Lower leg skin (tissue), 3 donors: Measurements from ENCODE around the gene ZNF853.

ENCODE experiments used
- POLR2A ChIP-seq, 2 donors: fragments of 450-650 bp; IDR thresholded peaks; one replicate each; pipeline ENCODE4 v1.6.1; 2016 to 2017; ENCODE audit warnings: antibody characterized with exemption in 2 of 2, mild to moderate bottlenecking in 1 of 2, moderate library complexity in 1 of 2
- TF ChIP-seq, protein P1 (sequence below), 3 donors: fragments of 450-650 bp; IDR thresholded peaks; one replicate each; pipeline ENCODE4 v1.5.1; 2016; ENCODE audit warnings: antibody characterized with exemption in 3 of 3, mild to moderate bottlenecking in 3 of 3, moderate library complexity in 2 of 3

GRCh38 chr7:6589151-6589828 lies 26.1 kb upstream of the ZNF853 start:
- TF ChIP-seq, protein P1, sequence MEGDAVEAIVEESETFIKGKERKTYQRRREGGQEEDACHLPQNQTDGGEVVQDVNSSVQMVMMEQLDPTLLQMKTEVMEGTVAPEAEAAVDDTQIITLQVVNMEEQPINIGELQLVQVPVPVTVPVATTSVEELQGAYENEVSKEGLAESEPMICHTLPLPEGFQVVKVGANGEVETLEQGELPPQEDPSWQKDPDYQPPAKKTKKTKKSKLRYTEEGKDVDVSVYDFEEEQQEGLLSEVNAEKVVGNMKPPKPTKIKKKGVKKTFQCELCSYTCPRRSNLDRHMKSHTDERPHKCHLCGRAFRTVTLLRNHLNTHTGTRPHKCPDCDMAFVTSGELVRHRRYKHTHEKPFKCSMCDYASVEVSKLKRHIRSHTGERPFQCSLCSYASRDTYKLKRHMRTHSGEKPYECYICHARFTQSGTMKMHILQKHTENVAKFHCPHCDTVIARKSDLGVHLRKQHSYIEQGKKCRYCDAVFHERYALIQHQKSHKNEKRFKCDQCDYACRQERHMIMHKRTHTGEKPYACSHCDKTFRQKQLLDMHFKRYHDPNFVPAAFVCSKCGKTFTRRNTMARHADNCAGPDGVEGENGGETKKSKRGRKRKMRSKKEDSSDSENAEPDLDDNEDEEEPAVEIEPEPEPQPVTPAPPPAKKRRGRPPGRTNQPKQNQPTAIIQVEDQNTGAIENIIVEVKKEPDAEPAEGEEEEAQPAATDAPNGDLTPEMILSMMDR (IDR thresholded peaks at IDR 0.05), result no peak
- no peak for TF ChIP-seq POLR2A (IDR thresholded peaks at IDR 0.05)
